ENCODE data around the gene PRSS38. TPM values are rescaled to one million over a fixed set of nuclear protein-coding genes. Genes with fewer than 3 reads are reported as not detected.

Gene PRSS38
- total and polyA plus RNA-seq, 2 donors (not counting 3 experiments of a cell fraction or from before 2014, with no cell fraction given) = not detected

- no peaks in the 10 kb centered on the region for H3K4me1 ChIP-seq (ENCODE audit: control insufficient read depth, extremely low read depth, insufficient read depth, low read length)
- H2AFZ ChIP-seq (ENCODE audit: low read depth, low read length) = no peak overlapping the region
- no peak for FAIRE-seq
- TF ChIP-seq CTCF (IDR thresholded peaks at IDR 0.05; ENCODE audit: extremely low read depth in 1 of 2, insufficient read depth in 1 of 2, low read depth in 1 of 2, low read length in 2 of 2) (no peak), MYC (IDR thresholded peaks at IDR 0.05; ENCODE audit: low read depth, low read length) (no peak), JUN (IDR thresholded peaks at IDR 0.05; ENCODE audit: borderline replicate concordance, insufficient read depth, insufficient read length, low read depth) (no peak), MAX (IDR thresholded peaks at IDR 0.05; ENCODE audit: insufficient read depth, insufficient read length) (no peak), POLR2A (IDR thresholded peaks at IDR 0.05; ENCODE audit: low read depth, low read length) (no peak), FOS (IDR thresholded peaks at IDR 0.05; ENCODE audit: borderline replicate concordance, insufficient read depth, low read length) (no peak), GATA2 (IDR thresholded peaks at IDR 0.05; ENCODE audit: insufficient read depth, insufficient read length, low read depth, low read length) (no peak), EZH2 (IDR thresholded peaks at IDR 0.05; ENCODE audit: borderline replicate concordance, low read depth, low read length, severe bottlenecking) (no peak), POLR2AphosphoS5 (IDR thresholded peaks at IDR 0.05; ENCODE audit: insufficient read depth, low read depth, low read length) (no peak)
- H3K36me3 ChIP-seq (ENCODE audit: control insufficient read depth in 2 of 2, extremely low read depth in 1 of 2, insufficient read depth in 2 of 2, low read length in 2 of 2) = no peaks in the 10 kb centered on the region
- no peaks in the 10 kb centered on the region for H4K20me1 ChIP-seq (replicated peaks; ENCODE audit: control insufficient read depth, extremely low read depth, insufficient read depth, low read length)
- DNase-seq (ENCODE audit: low read depth, low spot score) = no peak
- H3K9me1 ChIP-seq (replicated peaks; ENCODE audit: control insufficient read depth, extremely low read depth, insufficient read depth, low read length) = no peaks in the 10 kb centered on the region
- H3K27ac ChIP-seq (ENCODE audit: insufficient read depth, low read depth, low read length) = no peak overlapping the region
- H3K79me2 ChIP-seq (ENCODE audit: control insufficient read depth, insufficient read depth, low read length) = no peaks in the 10 kb centered on the region
- no peak overlapping the region for H3K9ac ChIP-seq (replicated peaks; ENCODE audit: extremely low read depth, insufficient read depth, low read length)
- H3K9me3 ChIP-seq (replicated peaks; ENCODE audit: control insufficient read depth, insufficient read depth, low read length) = no peaks in the 10 kb centered on the region
- dilution Hi-C loops (cut with MboI; ENCODE audit: extremely low pct_ligation_motif_present, low sequenced_read_pairs) (no loop called here), intact Hi-C loops (cut with micrococcal nuclease) (no loop called here)
- H3K27me3 ChIP-seq (ENCODE audit: control insufficient read depth in 2 of 2, insufficient read depth in 2 of 2, low read length in 2 of 2) = peaks cover 3 to 4% of the 10 kb centered on the region in 2 experiments
- CTCF ChIA-PET = no interaction called here
- BruUV-seq (replicated peaks) = no TSS peak
- POLR2A ChIA-PET = no interaction called here
- H3K4me2 ChIP-seq (ENCODE audit: insufficient read depth, low read length) = no peak overlapping the region
- H3K4me3 ChIP-seq (replicated peaks in 1 of 3; ENCODE audit: insufficient read depth in 1 of 3, low read depth in 1 of 3, low read length in 3 of 3) = no peak overlapping the region
These were observed 65.0 kb downstream of the PRSS38 start for GRCh38 chr1:227880342-227880924.
